Sigmoid colon (tissue), 7 donors: ENCODE measurements around the gene AS3MT. TPM values are rescaled to one million over a fixed set of nuclear protein-coding genes. Genes with fewer than 3 reads are reported as not detected.

Source experiments
- DNase-seq: peaks from one replicate; pipeline ENCODE4 v3.0.0-alpha.2; 2019
- H3K27ac ChIP-seq, 4 donors: fragments of 200-600 bp; sonication (generic); one replicate each; pipeline ENCODE4 v1.5.1; 2016 to 2019; ENCODE audit warnings: mild to moderate bottlenecking in 1 of 4
- H3K27me3 ChIP-seq, 3 donors: fragments of 200-600 bp; sonication (generic); one replicate each; pipeline ENCODE4 v1.5.1; 2019; ENCODE audit warnings: mild to moderate bottlenecking in 1 of 3
- H3K36me3 ChIP-seq, 4 donors: fragments of 200-600 bp; sonication (generic); one replicate each; pipeline ENCODE4 v1.5.1; 2016 to 2019
- H3K4me1 ChIP-seq, 4 donors: fragments of 200-600 bp; sonication (generic); one replicate each; pipeline ENCODE4 v1.5.1; 2017 to 2019
- H3K4me3 ChIP-seq, 4 donors: fragments of 200-600 bp; sonication (generic); one replicate each; pipeline ENCODE4 v1.5.1; 2017 to 2019; ENCODE audit warnings: mild to moderate bottlenecking in 2 of 4, moderate library complexity in 1 of 4
- H3K9me3 ChIP-seq, 4 donors: fragments of 200-600 bp in 3 of 4; sonication (generic) in 3 of 4; one replicate each; pipeline versions ENCODE4 v1.5.1 to v1.6.1; 2013 to 2019
- EP300 ChIP-seq, 4 donors: sonication (generic); formaldehyde crosslinking; IDR thresholded peaks; one replicate each; pipeline ENCODE4 v1.6.1; 2017; ENCODE audit warnings: antibody characterized with exemption in 4 of 4
- POLR2A ChIP-seq, 2 donors: fragments of 450-650 bp; IDR thresholded peaks; one replicate each; pipeline ENCODE4 v1.6.1; 2016; ENCODE audit warnings: antibody characterized with exemption in 2 of 2, mild to moderate bottlenecking in 2 of 2, moderate library complexity in 2 of 2
- POLR2AphosphoS5 ChIP-seq, 4 donors: sonication (generic); formaldehyde crosslinking; IDR thresholded peaks; one replicate each; pipeline ENCODE4 v1.6.1; 2017; ENCODE audit warnings: antibody characterized with exemption in 4 of 4
- WGBS, 2 donors: extraction: QIAGEN DNeasy Blood & Tissue Kit; methylation state at CpG; one replicate each; pipeline ENCODE4 v1.1.7; 2013; 5-methylcytosine and 5-hydroxymethylcytosine counted together
- intact Hi-C: fragments of 100-400 bp; cut with DNase I; formaldehyde crosslinking; loops from one replicate; pipeline ENCODE4 v1.15.1; 2023
- polyA plus RNA-seq, 3 donors: library from polyadenylated mRNA; stranded (reverse); fragments of 200-250 nt; gene quantifications; one replicate each; pipeline ENCODE4 v1.2.3, GENCODE V29; 2013
- total RNA-seq, 4 donors: library from RNA; depleted of rRNA; stranded (reverse); fragments of >200 nt; gene quantifications; one replicate each; pipeline ENCODE4 v1.1.0, GENCODE V29; 2016
- TF ChIP-seq, protein P1 (sequence below), 4 experiments: fragments of 450-650 bp in 3 of 4; fragments of 200-600 bp in 1 of 4; IDR thresholded peaks; one replicate each; pipeline ENCODE4 v1.5.1; 2016 to 2019; ENCODE audit warnings: antibody characterized with exemption in 4 of 4, mild to moderate bottlenecking in 3 of 4, moderate library complexity in 2 of 4
- donor health status: healthy with polysubstance abuse.
- donor health status: Bipolar disorder and iron deficiency.
- donor health status: healthy.

The AS3MT gene
- total and polyA plus RNA-seq, 7 donors, result 0.60 to 11.9 (median 6.1) TPM; not detected in 1

DNA sequence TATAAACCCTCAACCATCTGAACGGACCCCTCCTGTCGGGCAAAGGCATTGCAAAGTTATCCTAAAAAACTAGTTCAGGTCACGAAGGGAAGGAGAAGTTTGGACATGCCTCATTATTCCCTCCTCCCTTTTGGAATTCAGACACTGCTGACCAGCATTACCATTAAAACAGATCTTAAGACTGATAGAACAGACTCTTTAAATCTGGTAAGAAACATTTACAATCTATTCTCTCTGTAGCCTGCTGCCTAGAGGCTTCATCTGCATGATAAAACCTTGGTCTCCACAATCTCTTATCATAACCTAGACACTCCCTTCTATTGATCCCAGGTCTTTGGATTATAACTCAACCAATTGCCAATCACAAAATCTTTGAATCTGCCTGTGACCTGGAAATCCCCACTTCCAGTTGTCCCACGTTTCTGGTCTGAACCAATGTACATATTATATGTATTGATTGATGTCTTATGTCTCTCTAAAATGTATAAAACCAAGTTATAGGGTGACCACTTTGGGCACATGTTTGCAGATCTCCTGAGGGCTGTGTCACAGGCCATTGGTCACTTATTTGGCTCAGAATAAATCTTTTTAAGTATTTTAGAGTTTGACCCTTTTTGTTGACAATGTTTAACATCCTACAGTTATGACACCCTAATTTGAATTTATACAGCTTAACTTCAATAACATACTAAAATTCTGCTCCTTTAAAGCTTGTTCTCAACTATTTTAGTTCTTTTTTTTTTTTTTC, 25.4 kb downstream of the AS3MT start:
- intact Hi-C loops, result no loop called here
- no peaks in the 10 kb centered on the region for H3K27me3 ChIP-seq
- WGBS, 2 donors, result 76 to 88% methylated on average over 4 of the region's 4 CpGs
- H3K4me1 ChIP-seq, result no peaks in the 10 kb centered on the region
- no peak overlapping the region for H3K27ac ChIP-seq
- no peak for TF ChIP-seq EP300 (IDR thresholded peaks at IDR 0.05)
- TF ChIP-seq POLR2AphosphoS5 (IDR thresholded peaks at IDR 0.05), result no peak
- TF ChIP-seq POLR2A (IDR thresholded peaks at IDR 0.05), result no peak
- TF ChIP-seq, protein P1, sequence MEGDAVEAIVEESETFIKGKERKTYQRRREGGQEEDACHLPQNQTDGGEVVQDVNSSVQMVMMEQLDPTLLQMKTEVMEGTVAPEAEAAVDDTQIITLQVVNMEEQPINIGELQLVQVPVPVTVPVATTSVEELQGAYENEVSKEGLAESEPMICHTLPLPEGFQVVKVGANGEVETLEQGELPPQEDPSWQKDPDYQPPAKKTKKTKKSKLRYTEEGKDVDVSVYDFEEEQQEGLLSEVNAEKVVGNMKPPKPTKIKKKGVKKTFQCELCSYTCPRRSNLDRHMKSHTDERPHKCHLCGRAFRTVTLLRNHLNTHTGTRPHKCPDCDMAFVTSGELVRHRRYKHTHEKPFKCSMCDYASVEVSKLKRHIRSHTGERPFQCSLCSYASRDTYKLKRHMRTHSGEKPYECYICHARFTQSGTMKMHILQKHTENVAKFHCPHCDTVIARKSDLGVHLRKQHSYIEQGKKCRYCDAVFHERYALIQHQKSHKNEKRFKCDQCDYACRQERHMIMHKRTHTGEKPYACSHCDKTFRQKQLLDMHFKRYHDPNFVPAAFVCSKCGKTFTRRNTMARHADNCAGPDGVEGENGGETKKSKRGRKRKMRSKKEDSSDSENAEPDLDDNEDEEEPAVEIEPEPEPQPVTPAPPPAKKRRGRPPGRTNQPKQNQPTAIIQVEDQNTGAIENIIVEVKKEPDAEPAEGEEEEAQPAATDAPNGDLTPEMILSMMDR (IDR thresholded peaks at IDR 0.05), result no peak
- H3K9me3 ChIP-seq, result no peaks in the 10 kb centered on the region
- no peak overlapping the region for H3K4me3 ChIP-seq
- DNase-seq, result no peak
- H3K36me3 ChIP-seq, result peaks cover 0 to 36% (median 0%) of the 10 kb centered on the region in 4 donors

GRCh38 chr10:102900006-102900405, 30.7 kb downstream of the AS3MT start:
- intact Hi-C loops, result loop anchor here (5.0 kb wide), 1 partner anchor 63 kb away; the partner anchor contains the start of gene CYP17A1
- H3K27me3 ChIP-seq, result no peaks in the 10 kb centered on the region
- DNase-seq, result no peak
- H3K27ac ChIP-seq, result no peak overlapping the region
- TF ChIP-seq EP300 (IDR thresholded peaks at IDR 0.05), result no peak
- no peak for TF ChIP-seq POLR2AphosphoS5 (IDR thresholded peaks at IDR 0.05)
- TF ChIP-seq, protein P1 (IDR thresholded peaks at IDR 0.05), result no peak
- no peak for TF ChIP-seq POLR2A (IDR thresholded peaks at IDR 0.05)
- peaks cover 0 to 6% (median 0%) of the 10 kb centered on the region in 4 donors for H3K36me3 ChIP-seq
- H3K4me3 ChIP-seq, result no peak overlapping the region
- WGBS, 2 donors, result 78 to 94% methylated on average over 3 of the region's 3 CpGs
- H3K4me1 ChIP-seq, result no peaks in the 10 kb centered on the region
- H3K9me3 ChIP-seq, result no peaks in the 10 kb centered on the region

- TF ChIP-seq, protein P1 (IDR thresholded peaks at IDR 0.05), result no peak
- TF ChIP-seq POLR2AphosphoS5 (IDR thresholded peaks at IDR 0.05), result no peak
- TF ChIP-seq EP300 (IDR thresholded peaks at IDR 0.05), result no peak
- TF ChIP-seq POLR2A (IDR thresholded peaks at IDR 0.05), result no peak
- H3K27ac ChIP-seq, result no peak overlapping the region
- H3K36me3 ChIP-seq, result no peaks in the 10 kb centered on the region
- H3K9me3 ChIP-seq, result no peaks in the 10 kb centered on the region
- no peaks in the 10 kb centered on the region for H3K27me3 ChIP-seq
- H3K4me1 ChIP-seq, result no peaks in the 10 kb centered on the region
- intact Hi-C loops, result loop anchor here (5.0 kb wide), 1 partner anchor 67 kb away; the partner anchor contains the start of gene CYP17A1
- DNase-seq, result no peak
- no peak overlapping the region for H3K4me3 ChIP-seq
Observed at GRCh38 chr10:102904346-102904745, 35.1 kb downstream of the AS3MT start.

DNA sequence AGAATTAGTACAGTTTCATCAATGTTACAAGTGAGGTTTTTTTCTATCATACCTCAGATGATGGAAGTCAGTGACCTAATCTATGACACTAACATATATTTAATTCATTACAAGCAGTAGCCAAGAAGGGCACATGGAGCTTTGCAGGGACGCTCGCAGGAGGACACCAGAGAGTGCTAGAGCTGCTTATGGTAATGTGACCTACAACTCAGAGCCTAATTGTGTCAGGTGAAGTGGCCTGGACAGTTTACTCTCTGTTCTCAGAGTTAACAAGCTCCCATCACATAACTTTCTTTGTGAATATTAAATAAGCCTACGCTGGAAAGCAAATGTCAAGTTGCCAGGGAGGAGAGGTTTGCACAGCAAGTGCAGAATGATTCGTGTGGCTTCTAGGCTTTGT, 37.2 kb downstream of the AS3MT start:
- H3K4me1 ChIP-seq, result no peaks in the 10 kb centered on the region
- no peaks in the 10 kb centered on the region for H3K36me3 ChIP-seq
- no peak for DNase-seq
- intact Hi-C loops, result no loop called here
- 88 to 89% methylated on average over 4 of the region's 4 CpGs for WGBS, 2 donors
- no peak overlapping the region for H3K4me3 ChIP-seq
- no peaks in the 10 kb centered on the region for H3K27me3 ChIP-seq
- no peaks in the 10 kb centered on the region for H3K9me3 ChIP-seq
- no peak overlapping the region for H3K27ac ChIP-seq
- TF ChIP-seq, protein P1 (IDR thresholded peaks at IDR 0.05), result no peak
- TF ChIP-seq EP300 (IDR thresholded peaks at IDR 0.05) (no peak), POLR2A (IDR thresholded peaks at IDR 0.05) (no peak), POLR2AphosphoS5 (IDR thresholded peaks at IDR 0.05) (no peak)
